Right lobe of liver (tissue), 6 donors: ENCODE data around the gene OR1N1. TPM values are rescaled to one million over a fixed set of nuclear protein-coding genes. Genes with fewer than 3 reads are reported as not detected.
A peak's percentile ranks its signal among the peaks of the same experiment; 100 is the strongest.

Experiments used
- ATAC-seq, 4 donors: fragments of 200-7000 bp; cut with Tn5 transposase; one replicate each; pipeline ENCODE4 v1.9.1; 2020; ENCODE audit warnings: mild to moderate bottlenecking in 4 of 4, moderate library complexity in 4 of 4
- DNase-seq, 3 donors: peaks; one replicate each; pipeline ENCODE4 v3.0.0-alpha.2; 2020
- H3K27ac ChIP-seq, 3 donors: fragments of 200-600 bp; one replicate each; pipeline ENCODE4 v1.8.0; 2022
- H3K27me3 ChIP-seq, 2 donors: fragments of 200-600 bp; one replicate each; pipeline ENCODE4 v1.8.0; 2022
- H3K36me3 ChIP-seq, 4 donors: fragments of 200-600 bp; sonication (generic) in 1 of 4; one replicate each; pipeline versions ENCODE4 v1.5.1 to v1.8.0; 2017 to 2022; ENCODE audit warnings: control low read depth in 1 of 4
- H3K4me1 ChIP-seq, 4 donors: fragments of 200-600 bp; sonication (generic) in 1 of 4; one replicate each; pipeline versions ENCODE4 v1.5.1 to v1.8.0; 2017 to 2022; ENCODE audit warnings: control low read depth in 1 of 4
- H3K4me3 ChIP-seq, 3 donors: fragments of 200-600 bp; one replicate each; pipeline ENCODE4 v1.8.0; 2022
- H3K9me3 ChIP-seq, 4 donors: fragments of 200-600 bp; sonication (generic) in 1 of 4; one replicate each; pipeline versions ENCODE4 v1.5.1 to v1.8.0; 2017 to 2022; ENCODE audit warnings: control low read depth in 1 of 4
- POLR2A ChIP-seq: fragments of 450-650 bp; IDR thresholded peaks from one replicate; pipeline ENCODE4 v1.6.1; 2017; ENCODE audit warnings: antibody characterized with exemption, mild to moderate bottlenecking
- WGBS: methylation state at CpG from one replicate; pipeline ENCODE4 v1.1.6; 2018; ENCODE audit warnings: low coverage, low lambda C conversion rate; ENCODE audit not compliant: insufficient coverage; ENCODE audit errors: missing lambda C conversion rate; 5-methylcytosine and 5-hydroxymethylcytosine counted together
- intact Hi-C, 2 donors: fragments of 100-400 bp; cut with DNase I; formaldehyde crosslinking; loops; one replicate each; pipeline versions ENCODE4 v1.11.2 to v1.14.1; 2022
- total RNA-seq, 6 experiments: library from RNA; depleted of rRNA in 2 of 6; stranded (reverse); fragments of >200 nt in 2 of 6; fragmentation: NEBNext Ultra II Directional in 3 of 6; extraction: Animal tissue kit (Norgen Biotek cat#: 25700) in 3 of 6; gene quantifications; one replicate each; pipeline versions ENCODE4 v1.1.0 to v1.2.4, GENCODE V29; 2016 to 2023
- TF ChIP-seq, protein P1 (sequence below), 4 donors: fragments of 200-600 bp in 3 of 4; fragments of 450-650 bp in 1 of 4; IDR thresholded peaks; one replicate each; pipeline versions ENCODE4 v1.5.1 to v1.8.0; 2016 to 2022; ENCODE audit warnings: antibody characterized with exemption in 4 of 4, mild to moderate bottlenecking in 2 of 4
- donor health status: DM: no; HTN: yes; CAD: no.
- donor health status: DM: no; HTN: no; CAD: no.
- donor health status: DM: no; HTN: no; CAD: no.
- donor health status: DM: no; HTN: yes; CAD: no.
- donor health status: DM: no; HTN: yes; CAD: no.

OR1N1 gene
- total RNA-seq, 6 experiments from 2014 or later, result not detected

DNA sequence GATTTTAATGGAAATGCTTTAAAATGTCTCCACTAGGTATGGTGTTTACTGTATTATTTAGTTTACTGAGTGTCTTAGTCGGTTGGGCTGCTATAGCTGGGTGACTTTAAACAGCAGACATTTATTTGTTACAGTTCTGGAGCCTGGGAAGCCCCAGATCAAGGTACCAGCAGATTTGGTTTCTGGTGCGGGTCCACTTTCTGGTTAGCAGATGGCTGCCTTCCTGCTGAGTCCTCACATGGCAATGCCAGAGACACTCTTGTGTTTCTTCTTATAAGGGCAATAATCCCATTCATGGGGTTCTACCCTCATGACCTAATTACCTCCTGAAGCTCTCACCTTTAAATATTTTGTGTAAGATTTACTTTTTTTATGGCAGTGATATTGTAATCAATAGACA, 8.9 kb downstream of the OR1N1 start:
- no peaks in the 10 kb centered on the region for H3K4me1 ChIP-seq
- no peak for DNase-seq
- H3K27ac ChIP-seq, result no peak overlapping the region
- H3K27me3 ChIP-seq, result no peaks in the 10 kb centered on the region
- 46% methylated on average over 2 of the region's 2 CpGs for WGBS
- intact Hi-C loops, result no loop called here
- ATAC-seq, result no peak
- no peaks in the 10 kb centered on the region for H3K36me3 ChIP-seq
- TF ChIP-seq POLR2A, result no peak
- TF ChIP-seq, protein P1, sequence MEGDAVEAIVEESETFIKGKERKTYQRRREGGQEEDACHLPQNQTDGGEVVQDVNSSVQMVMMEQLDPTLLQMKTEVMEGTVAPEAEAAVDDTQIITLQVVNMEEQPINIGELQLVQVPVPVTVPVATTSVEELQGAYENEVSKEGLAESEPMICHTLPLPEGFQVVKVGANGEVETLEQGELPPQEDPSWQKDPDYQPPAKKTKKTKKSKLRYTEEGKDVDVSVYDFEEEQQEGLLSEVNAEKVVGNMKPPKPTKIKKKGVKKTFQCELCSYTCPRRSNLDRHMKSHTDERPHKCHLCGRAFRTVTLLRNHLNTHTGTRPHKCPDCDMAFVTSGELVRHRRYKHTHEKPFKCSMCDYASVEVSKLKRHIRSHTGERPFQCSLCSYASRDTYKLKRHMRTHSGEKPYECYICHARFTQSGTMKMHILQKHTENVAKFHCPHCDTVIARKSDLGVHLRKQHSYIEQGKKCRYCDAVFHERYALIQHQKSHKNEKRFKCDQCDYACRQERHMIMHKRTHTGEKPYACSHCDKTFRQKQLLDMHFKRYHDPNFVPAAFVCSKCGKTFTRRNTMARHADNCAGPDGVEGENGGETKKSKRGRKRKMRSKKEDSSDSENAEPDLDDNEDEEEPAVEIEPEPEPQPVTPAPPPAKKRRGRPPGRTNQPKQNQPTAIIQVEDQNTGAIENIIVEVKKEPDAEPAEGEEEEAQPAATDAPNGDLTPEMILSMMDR (IDR thresholded peaks at IDR 0.05), result no peak
- no peaks in the 10 kb centered on the region for H3K9me3 ChIP-seq
- H3K4me3 ChIP-seq, result no peak overlapping the region

DNA sequence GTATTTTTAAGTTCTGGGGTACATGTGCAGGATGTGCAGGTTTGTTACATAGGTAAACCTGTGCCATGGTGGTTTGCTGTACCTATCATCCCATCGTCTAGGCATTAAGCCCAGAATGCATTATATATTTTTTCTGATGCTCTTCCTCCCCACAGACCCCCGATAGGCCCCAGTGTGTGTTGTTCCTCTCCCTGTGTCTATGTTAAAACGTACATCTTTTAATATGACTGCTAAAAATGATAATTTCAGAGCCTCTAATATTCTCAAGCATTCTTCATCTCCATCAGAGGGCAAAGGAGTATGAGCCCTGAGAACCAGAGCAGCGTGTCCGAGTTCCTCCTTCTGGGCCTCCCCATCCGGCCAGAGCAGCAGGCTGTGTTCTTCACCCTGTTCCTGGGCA, 16.6 kb downstream of the OR1N1 start, which contains the start of gene OR1J2:
TSS of gene OR1J2 (plus strand) at position 301 of the 400 bp plus-strand sequence. CDS start at position 301, 0 bp downstream.
- no peaks in the 10 kb centered on the region for H3K9me3 ChIP-seq
- no peaks in the 10 kb centered on the region for H3K36me3 ChIP-seq
- no peak for DNase-seq
- H3K27me3 ChIP-seq, result no peaks in the 10 kb centered on the region
- 25% methylated on average over 2 of the region's 6 CpGs for WGBS
- intact Hi-C loops, result no loop called here
- no peak within 1 kb of the TSS for H3K4me3 ChIP-seq
- H3K27ac ChIP-seq, result no peak within 1 kb of the TSS
- no peaks in the 10 kb centered on the region for H3K4me1 ChIP-seq
- TF ChIP-seq, protein P1 (IDR thresholded peaks at IDR 0.05), result no peak
- no peak for TF ChIP-seq POLR2A
- no peak for ATAC-seq

DNA sequence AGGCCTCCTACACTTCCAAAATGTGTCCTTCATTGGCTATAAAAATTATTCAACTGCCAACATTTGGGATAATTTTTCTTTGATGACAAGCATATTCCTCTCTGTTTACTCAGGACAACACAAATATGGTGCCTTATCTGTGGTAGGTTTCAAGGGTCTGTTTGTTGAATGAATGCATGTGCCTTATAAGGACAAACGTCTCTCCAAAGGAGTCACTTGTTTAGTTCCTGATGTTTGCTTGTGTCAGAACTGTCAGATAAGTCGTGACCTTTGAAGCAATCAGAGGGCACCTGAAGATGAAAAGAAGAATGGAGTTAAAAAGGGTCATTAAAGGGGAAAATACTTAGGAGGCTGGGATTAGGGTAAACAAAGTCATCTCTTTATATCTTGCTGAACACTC, 20.1 kb downstream of the OR1N1 start:
- H3K27ac ChIP-seq, result no peak overlapping the region
- WGBS, result 19% methylated on average over 2 of the region's 2 CpGs
- no peaks in the 10 kb centered on the region for H3K27me3 ChIP-seq
- no peak for DNase-seq
- H3K9me3 ChIP-seq, result no peaks in the 10 kb centered on the region
- H3K36me3 ChIP-seq, result no peaks in the 10 kb centered on the region
- H3K4me3 ChIP-seq, result no peak overlapping the region
- H3K4me1 ChIP-seq, result no peaks in the 10 kb centered on the region
- intact Hi-C loops, result no loop called here
- no peak for TF ChIP-seq POLR2A
- TF ChIP-seq, protein P1 (IDR thresholded peaks at IDR 0.05), result no peak
- ATAC-seq, result no peak

DNA sequence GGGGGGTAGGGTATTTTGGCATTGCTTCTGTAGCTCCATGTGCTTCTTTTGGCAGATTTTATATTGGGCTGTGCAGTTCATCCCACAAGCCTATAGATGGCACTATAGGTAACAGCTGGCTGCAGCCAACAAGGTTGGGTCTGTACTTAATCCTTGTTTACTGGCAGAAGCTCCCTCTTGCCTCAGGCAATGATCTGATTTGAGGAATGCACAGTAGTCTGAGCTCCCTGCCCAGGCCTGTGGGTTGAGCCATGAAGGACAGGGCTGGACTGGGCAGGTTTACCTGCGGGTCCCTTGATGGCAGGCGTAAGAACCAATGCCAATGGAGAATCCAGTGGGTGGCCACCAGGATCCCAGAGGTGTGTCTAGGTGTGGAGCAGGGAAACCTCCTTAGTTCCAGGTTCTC, 28.2 kb downstream of the OR1N1 start:
- TF ChIP-seq, protein P1 (IDR thresholded peaks at IDR 0.05), result peak; percentile 30 to 72 (median 58)
- TF ChIP-seq POLR2A, result no peak
- no peak for DNase-seq
- Histone ChIP-seq H3K9me3 (no peaks in the 10 kb centered on the region), H3K4me1 (no peaks in the 10 kb centered on the region), H3K27me3 (no peaks in the 10 kb centered on the region), H3K27ac (no peak overlapping the region), H3K36me3 (no peaks in the 10 kb centered on the region), H3K4me3 (no peak overlapping the region)
- intact Hi-C loops, result no loop called here
- WGBS, result no CpG with 5 or more reads among the region's 2 CpGs
- peak; percentile 70 to 89 (median 76) for ATAC-seq

DNA sequence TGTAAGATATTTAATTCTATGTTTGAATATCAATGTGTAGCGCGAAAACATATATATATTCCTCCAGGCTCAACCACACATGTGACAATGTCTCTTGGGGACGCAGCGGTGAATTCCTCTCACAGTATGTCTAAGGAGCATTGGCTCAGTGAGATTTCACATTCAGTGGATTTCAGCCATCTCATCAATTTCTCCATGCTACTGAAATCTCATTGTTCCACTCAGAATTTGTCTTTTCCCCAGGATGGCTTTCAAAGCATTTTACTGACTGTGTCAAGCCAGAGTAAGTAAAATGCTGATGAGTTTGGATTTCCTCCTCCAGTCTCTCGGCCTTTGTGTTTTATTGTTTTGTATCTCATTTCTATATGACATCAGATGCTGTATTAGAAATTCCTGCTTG, 48.0 kb downstream of the OR1N1 start:
- H3K4me1 ChIP-seq, result no peaks in the 10 kb centered on the region
- peaks cover 0 to 4% of the 10 kb centered on the region in 2 donors for H3K27me3 ChIP-seq
- intact Hi-C loops, result no loop called here
- no peaks in the 10 kb centered on the region for H3K36me3 ChIP-seq
- no peaks in the 10 kb centered on the region for H3K9me3 ChIP-seq
- no peak for ATAC-seq
- 84% methylated on average over 5 of the region's 5 CpGs for WGBS
- DNase-seq, result no peak
- no peak overlapping the region for H3K4me3 ChIP-seq
- TF ChIP-seq POLR2A, result no peak
- TF ChIP-seq, protein P1 (IDR thresholded peaks at IDR 0.05), result no peak
- no peak overlapping the region for H3K27ac ChIP-seq
